HG03025 (cell line): ENCODE data around the gene RPL18A.

Source experiments
- ATAC-seq: cut with Tn5 transposase; IDR thresholded peaks from one replicate; pipeline ENCODE4 v1.9.1; 2021; ENCODE audit warnings: mild to moderate bottlenecking, moderate library complexity; ENCODE audit not compliant: unreplicated experiment, low FRiP score

The RPL18A gene

GRCh38 chr19:17893766-17894165, 34.1 kb downstream of the RPL18A start:
- ATAC-seq, result no peak

- ATAC-seq, result no peak
Observed at GRCh38 chr19:17902701-17903100, 43.0 kb downstream of the RPL18A start.

- no peak for ATAC-seq
Observed at GRCh38 chr19:17908244-17908643, 48.5 kb downstream of the RPL18A start.

GRCh38 chr19:17909003-17909732, 49.5 kb downstream of the RPL18A start:
- no peak for ATAC-seq

- no peak for ATAC-seq
Observed at GRCh38 chr19:17910791-17911360, 51.2 kb downstream of the RPL18A start.
